Sciatic nerve (tissue), 2 donors: ENCODE data around the gene TMEM178B. TPM values are rescaled to one million over a fixed set of nuclear protein-coding genes. Genes with fewer than 3 reads are reported as not detected.

Source experiments
- ATAC-seq: fragments of 200-7000 bp; cut with Tn5 transposase; one replicate; pipeline ENCODE4 v1.9.1; 2020; ENCODE audit warnings: mild to moderate bottlenecking, moderate library complexity
- DNase-seq: peaks from one replicate; pipeline ENCODE4 v3.0.0-alpha.2; 2020; ENCODE audit warnings: low spot score
- intact Hi-C: fragments of 100-400 bp; cut with DNase I; formaldehyde crosslinking; loops from one replicate; pipeline ENCODE4 v1.14.2; 2022
- total RNA-seq: library from RNA; stranded (reverse); fragmentation: NEBNext Ultra II Directional; extraction: Animal tissue kit (Norgen Biotek cat#: 25700); gene quantifications from one replicate; pipeline ENCODE4 v1.2.1, GENCODE V29; 2021
- donor health status: DM: no; HTN: no; CAD: no.
- donor health status: DM: no; HTN: no; CAD: no.

Gene TMEM178B
- total RNA-seq, 1 donor from 2014 or later: 1.1 TPM

DNA sequence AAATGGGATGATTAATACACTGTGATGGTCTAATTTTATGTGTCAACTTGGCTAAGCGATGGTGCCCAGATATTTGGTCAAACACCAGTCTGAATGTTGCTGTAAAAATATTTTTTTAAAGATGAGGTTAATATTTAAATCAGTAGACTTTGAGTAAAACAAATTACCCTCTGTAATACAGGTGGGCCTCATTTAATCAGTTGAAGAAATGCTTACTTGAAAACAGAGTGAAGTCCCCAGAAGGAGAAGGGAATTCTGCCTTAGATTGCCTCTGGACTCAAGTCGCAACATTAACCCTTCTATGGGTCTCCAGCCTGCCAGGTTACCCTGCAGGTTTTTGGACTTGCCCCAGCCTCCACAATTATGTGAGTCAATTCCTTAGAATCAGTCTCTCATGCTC, 427.6 kb downstream of the TMEM178B start:
- ATAC-seq (no peak), DNase-seq (no peak)
- intact Hi-C loops: no loop called here

DNA sequence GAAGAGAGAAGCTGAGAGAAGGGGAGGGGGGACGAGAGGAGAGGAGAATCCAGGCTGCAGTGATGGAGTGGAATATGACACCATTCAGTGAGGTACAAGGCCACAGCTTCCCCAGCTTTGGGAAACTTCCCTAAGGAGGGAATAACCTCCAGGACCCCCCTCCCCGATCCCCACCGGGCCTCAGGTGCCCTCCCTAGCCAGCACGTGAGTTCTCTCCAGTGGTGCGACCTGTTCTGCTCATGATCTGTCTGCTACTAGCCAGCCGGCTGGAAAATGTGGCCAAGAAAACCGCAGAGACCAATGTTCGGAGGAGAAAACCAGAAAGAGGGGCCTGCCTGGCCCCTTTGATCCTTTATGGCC, 437.4 kb downstream of the TMEM178B start:
- ATAC-seq (no peak), DNase-seq (no peak)
- intact Hi-C loops: no loop called here

DNA sequence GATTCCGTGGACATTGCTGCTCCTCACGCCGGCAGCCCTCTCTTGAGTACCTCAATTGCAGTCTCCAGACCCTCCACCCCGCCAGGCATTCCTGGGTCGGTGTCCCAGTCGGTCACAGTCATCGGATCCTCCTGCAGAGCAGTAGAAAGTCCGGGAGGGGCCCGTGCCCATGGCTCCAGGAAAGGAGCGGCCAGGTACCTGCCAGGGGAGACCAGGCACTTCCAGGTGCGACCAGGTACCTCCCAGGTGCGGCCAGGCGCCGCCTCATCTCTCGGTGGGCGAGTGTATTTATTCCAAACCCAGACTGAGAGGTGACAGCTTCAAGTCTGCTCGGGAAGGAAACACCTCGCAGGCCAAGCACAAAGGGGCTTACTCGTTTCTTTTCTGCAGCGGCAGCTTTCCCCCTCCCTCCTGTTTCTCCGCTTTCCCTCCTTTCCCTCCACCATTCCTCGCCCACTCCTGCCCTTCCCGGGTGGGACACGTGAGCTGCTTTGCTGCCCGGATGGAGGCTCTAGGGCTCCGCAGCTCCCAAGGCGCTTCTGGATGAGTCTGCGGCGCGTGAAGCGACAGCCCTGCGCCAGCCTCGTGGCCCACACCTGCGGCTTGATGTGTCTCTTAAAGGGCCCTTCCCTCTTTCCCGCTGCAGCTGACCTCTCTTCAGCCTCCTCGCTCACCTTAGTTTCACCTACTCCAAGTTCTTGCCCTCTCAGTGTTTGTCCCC, 438.0 kb downstream of the TMEM178B start:
- ATAC-seq: no peak
- intact Hi-C loops: no loop called here

DNA sequence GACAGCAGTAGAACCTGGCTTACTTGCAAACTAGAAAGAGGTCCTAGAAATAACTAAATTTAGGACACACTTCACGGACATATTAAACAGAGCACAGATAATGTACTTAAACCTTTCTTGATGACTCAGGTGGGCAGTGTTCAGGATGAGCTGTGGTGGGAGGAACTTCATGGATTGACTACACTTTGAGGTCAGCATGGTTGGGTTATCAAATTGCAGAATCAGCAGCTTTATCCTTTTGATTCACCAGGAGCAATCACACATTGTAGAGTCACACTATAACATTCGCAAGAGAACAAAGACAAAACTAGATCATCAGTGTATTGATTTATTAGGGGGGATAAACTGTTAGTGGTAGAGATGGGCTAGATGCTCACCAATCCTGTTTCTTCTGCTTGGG, 438.7 kb downstream of the TMEM178B start:
- DNase-seq (no peak), ATAC-seq (no peak)

More for the DNA sequence above, 438.0 kb downstream of the TMEM178B start:
- no peak for DNase-seq

DNA sequence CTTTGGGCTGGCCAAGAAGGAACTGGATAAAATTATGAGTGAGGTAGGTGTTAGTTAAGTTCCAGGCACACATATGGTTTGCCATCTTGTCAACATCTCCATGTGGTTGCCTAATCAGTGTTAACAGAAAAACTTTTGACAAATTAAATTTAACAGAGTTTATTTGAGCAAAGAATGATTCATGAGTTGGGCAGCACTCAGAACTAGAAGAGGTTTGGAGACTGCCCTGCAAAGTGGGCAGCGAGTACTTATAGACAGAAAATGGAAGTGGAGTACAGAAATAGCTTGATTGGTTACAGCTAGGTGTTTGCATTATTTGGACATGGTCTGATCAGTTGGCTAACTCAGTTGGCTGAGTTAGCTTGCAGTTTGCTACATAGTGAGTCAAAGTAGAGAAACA, 439.9 kb downstream of the TMEM178B start:
- ATAC-seq: no peak
- intact Hi-C loops: no loop called here
- no peak for DNase-seq

More for the DNA sequence above, 438.7 kb downstream of the TMEM178B start:
- intact Hi-C loops: no loop called here

DNA sequence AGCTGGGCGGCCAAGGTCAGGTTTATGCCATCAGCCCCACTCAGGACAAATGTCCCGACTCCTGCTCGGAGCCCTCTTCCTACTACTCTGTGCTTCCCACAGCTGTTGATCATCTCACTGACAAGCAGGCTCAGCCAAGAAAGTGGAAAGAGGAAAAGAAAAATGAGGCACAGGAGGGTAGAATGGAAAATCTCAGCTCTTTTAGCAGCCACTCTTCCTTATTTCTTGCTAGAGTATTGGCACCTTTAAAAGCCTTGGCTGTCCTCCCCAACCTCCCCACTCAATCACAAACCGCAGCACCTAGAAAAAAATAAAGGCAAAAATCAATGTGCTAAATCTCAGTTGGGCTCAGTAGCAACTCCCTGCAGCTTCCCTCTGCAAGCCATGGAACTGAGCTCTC, 442.1 kb downstream of the TMEM178B start:
- no peak for ATAC-seq
- intact Hi-C loops: no loop called here
- no peak for DNase-seq

DNA sequence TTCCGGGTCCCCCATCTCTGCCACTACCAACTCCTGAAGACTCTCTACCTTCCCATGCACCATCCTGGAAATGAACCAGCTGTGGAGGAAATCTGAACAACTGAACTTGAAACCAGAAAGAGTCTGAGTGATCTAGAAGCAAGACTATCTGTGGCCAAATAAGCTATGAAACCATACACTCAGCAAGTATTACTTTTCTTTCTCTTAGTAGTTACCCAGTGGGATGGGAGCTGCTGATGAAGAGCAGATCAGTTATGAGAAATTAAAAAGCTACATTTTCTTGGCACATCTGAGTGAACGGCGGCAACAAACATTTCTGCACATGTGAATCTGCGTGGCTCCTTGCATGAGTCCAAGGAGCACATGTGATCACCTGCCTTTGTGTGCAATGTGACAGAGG, 445.8 kb downstream of the TMEM178B start:
- intact Hi-C loops: no loop called here
- no peak for ATAC-seq
- DNase-seq: no peak

DNA sequence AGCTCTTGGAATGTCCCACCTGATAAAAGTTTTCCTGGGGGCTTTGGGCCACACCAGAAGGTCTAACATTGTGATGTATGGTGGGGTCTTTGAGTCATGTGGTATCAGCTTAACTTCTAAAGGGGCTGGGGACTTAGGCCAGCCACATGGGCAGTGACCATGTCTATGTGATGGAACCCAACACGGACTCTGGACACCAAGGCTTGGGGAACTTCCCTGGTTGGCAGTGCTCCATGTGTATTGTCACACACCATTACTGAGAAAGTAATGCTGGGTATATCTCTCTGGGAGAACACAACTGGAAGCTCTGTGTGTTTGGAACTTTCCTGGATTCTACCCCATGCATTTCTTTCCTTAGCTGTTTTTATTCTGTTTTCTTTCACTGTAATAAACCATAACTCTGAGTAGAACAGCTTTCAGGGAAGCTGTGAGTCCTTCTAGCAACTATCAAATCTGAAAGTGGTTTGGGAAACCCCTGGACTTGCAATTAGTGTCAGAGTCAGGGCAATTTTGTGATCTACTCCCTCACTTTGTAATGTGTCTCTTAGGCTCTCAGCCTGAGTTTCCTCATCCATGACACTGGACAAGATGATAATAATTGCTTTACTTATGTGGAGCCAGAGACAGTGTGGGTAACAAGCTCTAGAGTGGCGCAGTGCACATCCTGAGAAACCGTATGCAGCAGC, 448.9 kb downstream of the TMEM178B start:
- DNase-seq: no peak
- intact Hi-C loops: no loop called here
- ATAC-seq: no peak

DNA sequence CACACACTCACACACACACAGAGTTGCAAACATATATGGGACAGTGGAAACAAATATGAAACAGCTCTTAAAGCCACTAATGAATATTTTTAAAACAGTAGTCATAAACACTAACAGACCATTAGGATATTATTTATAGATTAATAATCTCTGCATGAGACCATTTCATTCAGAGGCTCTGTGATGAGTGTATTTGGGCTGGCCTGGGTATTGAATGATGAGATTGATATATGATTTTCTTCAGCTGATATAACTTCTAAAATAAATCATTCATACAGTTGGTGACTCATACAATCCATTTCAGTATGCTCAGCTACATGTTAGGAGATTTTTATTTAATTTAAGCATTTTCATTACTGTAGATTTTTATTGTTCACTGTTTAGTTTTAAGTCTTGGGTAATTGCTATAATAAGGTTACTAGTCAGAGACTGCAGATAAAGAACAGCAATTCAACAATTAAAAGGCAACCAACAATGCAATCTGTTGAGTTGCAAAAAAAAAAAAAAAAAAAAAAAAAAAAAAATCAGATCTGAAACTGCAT, 452.2 kb downstream of the TMEM178B start:
- DNase-seq: no peak
- intact Hi-C loops: no loop called here
- ATAC-seq: no peak

DNA sequence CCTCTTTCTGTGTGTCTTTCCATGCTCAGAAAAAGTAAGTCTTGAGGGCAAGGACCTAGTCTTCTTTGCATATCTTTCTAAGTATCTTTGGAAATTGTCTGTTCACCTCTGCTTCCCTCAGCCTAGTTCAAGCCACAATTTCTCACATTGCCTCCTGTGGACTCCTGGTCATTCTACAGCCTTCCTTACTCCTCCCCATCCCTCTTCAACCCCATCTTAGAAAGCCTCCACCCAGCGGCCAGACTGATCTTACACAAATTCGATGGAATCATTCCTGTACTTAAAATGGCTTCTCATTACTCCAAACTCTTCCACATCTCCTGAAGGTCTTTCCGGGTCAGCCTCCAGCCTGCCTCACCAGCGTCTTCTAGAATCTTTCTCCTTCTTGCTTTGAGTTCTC, 453.2 kb downstream of the TMEM178B start:
- DNase-seq (no peak), ATAC-seq (no peak)
- intact Hi-C loops: no loop called here

DNA sequence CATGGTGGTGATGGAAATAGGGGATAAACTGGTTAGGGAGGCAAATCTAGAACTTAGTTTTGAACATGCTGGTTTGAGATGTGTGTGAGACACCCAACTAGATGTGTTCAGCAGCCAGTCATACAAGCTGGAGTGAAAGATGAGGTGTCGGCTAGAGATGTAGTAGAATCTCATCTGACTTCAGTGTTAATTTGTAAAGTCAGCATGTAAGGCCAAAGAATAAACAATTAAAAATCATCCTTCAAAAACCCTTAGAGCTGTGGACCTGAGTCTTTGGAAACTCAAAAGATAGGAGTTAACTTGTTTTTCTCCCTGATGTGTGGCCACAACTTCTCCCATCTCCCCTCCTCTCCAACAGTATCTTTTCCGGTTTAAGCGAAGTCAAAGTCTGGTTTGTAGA, 454.5 kb downstream of the TMEM178B start:
- ATAC-seq (no peak), DNase-seq (no peak)
- intact Hi-C loops: no loop called here

Other genes starting within 250 kb of the TMEM178B start
- 54.7 TPM for gene BRAF, start 149.1 kb upstream of the TMEM178B start, total RNA-seq
- gene MRPS33, start 59.1 kb upstream of the TMEM178B start, total RNA-seq: 23.2 TPM